GM19452 (cell line): ENCODE data around the gene VSIR.
A peak's percentile ranks its signal among the peaks of the same experiment; 100 is the strongest.

ENCODE experiments used
- ATAC-seq: cut with Tn5 transposase; IDR thresholded peaks from one replicate; pipeline ENCODE4 v1.9.1; 2021; ENCODE audit not compliant: unreplicated experiment

The VSIR gene

DNA sequence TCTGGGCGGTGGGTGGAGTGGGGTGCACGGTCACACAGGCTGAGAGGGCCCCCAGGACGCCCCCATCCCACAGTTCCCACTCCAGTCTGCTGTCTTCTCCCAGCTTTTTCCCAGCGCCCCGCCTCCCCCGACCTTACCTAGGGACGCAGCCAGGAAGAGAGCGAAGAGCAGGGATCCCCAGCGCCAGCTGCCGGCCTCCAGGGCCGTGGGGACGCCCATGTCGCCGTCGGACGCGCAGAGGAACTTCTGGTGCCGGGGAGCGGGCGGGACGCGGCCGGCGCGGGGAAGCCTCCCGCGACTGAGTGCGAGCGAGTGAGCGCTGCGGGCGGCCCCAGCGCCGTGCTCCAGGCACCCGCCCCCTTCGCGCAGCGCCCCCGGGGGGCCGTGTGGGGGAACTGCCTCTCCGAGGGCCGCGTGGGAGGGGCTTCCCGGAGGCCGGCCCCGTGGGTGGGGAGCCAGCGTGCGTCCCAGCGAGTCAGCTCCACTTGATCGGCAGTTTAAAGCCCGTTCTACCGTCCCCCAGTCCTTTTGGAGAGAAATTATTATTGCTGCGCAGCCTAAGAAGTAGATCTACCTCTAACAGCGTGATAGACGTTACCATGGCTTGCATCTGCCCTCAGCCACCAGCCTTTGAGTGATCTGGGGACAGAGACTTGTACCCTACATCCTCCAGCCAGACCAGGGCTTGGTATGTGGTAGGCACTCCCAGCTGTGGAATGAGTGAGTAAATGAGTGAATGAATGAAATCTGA lies at the start of gene VSIR:
TSS of gene VSIR (minus strand) at position 300 of the 751 bp plus-strand sequence. CDS start at position 219, 81 bp downstream.
- ATAC-seq = peak; percentile 60

GRCh38 chr10:71821909-71822763 lies 48.8 kb upstream of the VSIR start:
- no peak for ATAC-seq

GRCh38 chr10:71820966-71821365 lies 47.6 kb upstream of the VSIR start:
- ATAC-seq = no peak

DNA sequence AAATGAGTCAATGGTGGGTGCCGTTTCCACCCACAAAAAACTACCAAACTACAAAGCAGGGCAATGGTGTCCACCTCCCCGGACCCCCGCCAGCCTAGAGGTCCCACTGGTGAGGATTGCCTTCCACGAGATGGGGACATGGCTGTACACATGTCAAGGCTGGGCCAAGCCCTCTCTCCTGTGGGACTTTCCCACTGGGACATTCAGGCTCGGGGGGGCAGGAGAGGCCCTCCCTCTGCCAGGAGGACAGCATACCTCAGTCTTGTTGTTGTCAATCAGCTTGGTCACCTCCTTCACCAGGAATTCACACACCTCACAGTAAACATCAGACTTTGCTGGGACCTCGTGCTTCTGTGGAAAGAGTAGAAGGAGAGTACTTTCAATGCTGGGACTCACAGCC lies 46.7 kb upstream of the VSIR start:
- ATAC-seq = no peak

- no peak for ATAC-seq
These were observed 46.1 kb upstream of the VSIR start for GRCh38 chr10:71819441-71819861.

- ATAC-seq = no peak
These were observed 45.4 kb upstream of the VSIR start for GRCh38 chr10:71818674-71819260.

GRCh38 chr10:71817831-71818655 lies 44.7 kb upstream of the VSIR start:
- no peak for ATAC-seq

DNA sequence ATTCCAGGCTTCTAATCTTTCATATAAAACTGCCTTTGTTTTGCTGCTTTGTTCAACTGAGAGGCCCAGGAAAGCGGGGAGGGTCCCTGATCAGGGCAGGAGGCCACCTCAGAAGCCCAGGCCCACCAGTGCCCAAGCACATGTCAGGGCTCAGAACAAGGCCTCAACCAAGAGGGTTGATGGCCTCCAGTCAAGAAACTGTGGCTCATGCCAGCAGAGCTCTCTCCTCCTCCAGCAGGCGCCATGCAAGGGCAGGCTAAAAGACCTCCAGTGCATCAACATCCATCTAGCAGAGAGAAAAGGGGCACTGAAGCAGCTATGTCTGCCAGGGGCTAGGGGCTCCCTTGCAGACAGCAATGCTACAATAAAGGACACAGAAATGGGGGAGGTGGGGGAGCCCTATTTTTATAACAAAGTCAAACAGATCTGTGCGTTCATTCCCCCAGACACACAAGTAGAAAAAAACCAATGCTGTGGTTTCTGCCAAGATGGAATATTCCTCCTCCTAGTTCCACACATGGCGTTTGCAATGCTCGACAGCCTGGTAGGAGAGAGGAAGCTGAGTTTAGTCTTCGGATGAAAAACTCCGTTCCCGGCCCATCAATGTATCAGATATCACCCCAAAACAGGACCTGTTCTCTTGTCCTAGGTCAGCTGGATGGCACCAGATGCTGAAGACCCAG lies 43.8 kb upstream of the VSIR start:
- ATAC-seq = no peak

- no peak for ATAC-seq
These were observed 43.1 kb upstream of the VSIR start for GRCh38 chr10:71816421-71816851.

GRCh38 chr10:71815515-71816130 lies 42.3 kb upstream of the VSIR start:
- ATAC-seq = no peak

GRCh38 chr10:71814922-71815411 lies 41.6 kb upstream of the VSIR start:
- no peak for ATAC-seq

DNA sequence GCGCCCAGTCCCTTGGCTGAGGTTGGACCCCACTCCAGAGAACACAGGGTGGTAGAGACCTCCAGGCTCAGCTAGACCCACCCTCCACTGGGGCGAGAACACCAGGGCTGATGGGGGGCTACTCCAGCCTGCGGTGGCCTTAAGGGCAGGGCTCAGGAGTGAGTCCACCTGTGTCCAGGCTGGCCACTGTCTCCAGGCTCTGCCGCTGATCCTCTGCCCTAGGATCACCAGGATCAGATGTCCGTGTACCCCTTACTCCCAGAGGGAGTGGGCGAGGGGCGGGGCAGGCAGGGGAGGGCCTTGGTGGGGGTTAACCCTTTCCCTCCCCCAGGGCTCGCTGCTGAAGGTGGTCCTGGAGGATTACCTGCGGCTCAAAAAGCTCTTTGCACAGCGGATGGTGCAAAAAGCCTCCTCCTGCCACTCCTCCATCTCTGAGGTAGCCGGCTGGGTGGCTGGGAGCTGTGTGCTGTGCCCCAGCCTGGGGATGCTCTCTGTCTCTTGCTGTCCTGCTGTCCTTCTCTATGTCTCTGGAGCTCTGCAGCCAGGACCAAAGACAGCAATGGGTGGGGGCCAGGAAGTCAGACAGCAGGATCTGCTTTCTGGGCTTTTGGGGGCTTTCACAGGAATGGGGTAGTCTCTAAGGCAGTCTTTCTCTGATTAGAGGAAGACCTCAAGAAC lies 39.7 kb upstream of the VSIR start:
- no peak for ATAC-seq

- ATAC-seq = peak; percentile 51
These were observed 38.9 kb upstream of the VSIR start for GRCh38 chr10:71812016-71812912.

DNA sequence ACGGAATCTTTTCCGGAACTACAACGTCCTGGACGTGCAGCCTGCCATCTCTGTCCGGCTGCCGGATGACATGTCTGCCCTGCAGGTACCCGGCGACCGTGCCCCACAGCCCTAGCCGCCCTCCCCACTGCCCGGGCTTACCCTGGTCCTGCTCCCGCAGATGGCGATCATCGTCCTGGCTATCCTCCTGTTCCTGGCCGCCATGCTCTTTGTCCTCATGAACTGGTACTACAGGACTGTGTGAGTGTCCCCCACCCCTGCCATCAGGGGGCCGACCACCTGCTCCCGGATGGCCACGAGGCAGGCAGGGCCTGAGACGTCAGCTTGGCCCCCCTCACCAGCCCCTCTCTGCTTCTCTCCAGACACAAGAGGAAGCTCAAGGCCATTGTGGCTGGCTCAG lies 38.0 kb upstream of the VSIR start:
- no peak for ATAC-seq

- ATAC-seq = no peak
These were observed 36.9 kb upstream of the VSIR start for GRCh38 chr10:71810048-71810750.

DNA sequence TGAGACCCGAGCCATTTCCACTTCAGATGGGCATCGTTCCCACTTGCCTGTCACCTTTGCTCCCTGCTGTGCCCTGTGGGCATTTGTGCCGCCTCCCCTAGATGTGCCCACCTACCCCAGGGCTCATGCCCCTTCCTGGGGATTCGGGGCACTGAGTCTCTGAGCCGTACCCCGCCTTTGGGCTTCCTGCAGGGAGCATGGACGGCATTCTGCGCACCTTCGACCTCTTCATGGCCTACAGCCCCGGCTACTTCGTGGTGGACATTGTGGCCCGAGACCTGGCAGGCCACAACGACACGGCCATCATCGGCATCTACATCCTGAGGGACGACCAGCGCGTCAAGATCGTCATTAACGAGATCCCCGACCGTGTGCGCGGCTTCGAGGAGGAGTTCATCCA lies 36.3 kb upstream of the VSIR start:
- no peak for ATAC-seq
